Lower lobe of right lung (tissue), 2 donors: ENCODE results near the gene BCL2L11. TPM values are rescaled to one million over a fixed set of nuclear protein-coding genes. Genes with fewer than 3 reads are reported as not detected.

ENCODE experiments used
- ATAC-seq, 2 donors: fragments of 200-7000 bp; cut with Tn5 transposase; one replicate each; pipeline ENCODE4 v1.9.1; 2020 to 2022; ENCODE audit warnings: mild to moderate bottlenecking in 2 of 2, moderate library complexity in 2 of 2
- DNase-seq: peaks from one replicate; pipeline ENCODE4 v3.0.0-alpha.2; 2020
- H3K27ac ChIP-seq: fragments of 200-600 bp; one replicate; pipeline ENCODE4 v1.8.0; 2022
- H3K27me3 ChIP-seq: fragments of 200-600 bp; one replicate; pipeline ENCODE4 v1.8.0; 2022; ENCODE audit warnings: low read depth
- H3K36me3 ChIP-seq: fragments of 200-600 bp; one replicate; pipeline ENCODE4 v1.8.0; 2022; ENCODE audit warnings: mild to moderate bottlenecking
- H3K4me1 ChIP-seq: fragments of 200-600 bp; one replicate; pipeline ENCODE4 v1.8.0; 2022
- H3K4me3 ChIP-seq: fragments of 200-600 bp; one replicate; pipeline ENCODE4 v1.8.0; 2022; ENCODE audit warnings: mild to moderate bottlenecking
- H3K9me3 ChIP-seq: fragments of 200-600 bp; one replicate; pipeline ENCODE4 v1.8.0; 2022
- CTCF ChIP-seq: fragments of 200-600 bp; IDR thresholded peaks from one replicate; pipeline ENCODE4 v1.8.0; 2022; ENCODE audit warnings: antibody characterized with exemption, mild to moderate bottlenecking
- intact Hi-C: fragments of 100-400 bp; cut with DNase I; formaldehyde crosslinking; loops from one replicate; pipeline ENCODE4 v1.11.0; 2022
- total RNA-seq: library from RNA; stranded (reverse); fragmentation: NEBNext Ultra II Directional; extraction: Animal tissue kit (Norgen Biotek cat#: 25700); gene quantifications from one replicate; pipeline ENCODE4 v1.2.1, GENCODE V29; 2021
- donor health status: DM: no; HTN: yes; CAD: no; lungs with severe emphysema.

BCL2L11 gene
- total RNA-seq, 1 donor from 2014 or later = 23.7 TPM

GRCh38 chr2:111216811-111217652 is 96.3 kb downstream of the BCL2L11 start:
- ATAC-seq (peak in 1 of 2 donors; percentile 21), DNase-seq (no peak)
- H3K4me3 ChIP-seq = no peak overlapping the region
- intact Hi-C loops = no loop called here
- no peak for TF ChIP-seq CTCF
- H3K9me3 ChIP-seq = peaks cover 10% of the 10 kb centered on the region
- H3K36me3 ChIP-seq = no peaks in the 10 kb centered on the region
- no peak overlapping the region for H3K27ac ChIP-seq
- no peaks in the 10 kb centered on the region for H3K27me3 ChIP-seq
- H3K4me1 ChIP-seq = no peaks in the 10 kb centered on the region
